ENCODE measurements around the gene SEC24D. TPM values are rescaled to one million over a fixed set of nuclear protein-coding genes. Genes with fewer than 3 reads are reported as not detected.

The SEC24D gene
- total and polyA plus RNA-seq, 9 of the 15 experiments (the other 6 are each of a cell fraction or from before 2014, with no cell fraction given): 7.1 to 22.5 (median 11.3) TPM

GRCh38 chr4:118883861-118884260, 47.9 kb upstream of the SEC24D start:
- DNase-seq (ENCODE audit: extremely low read depth in 1 of 4, low spot score in 3 of 4) (no peak), FAIRE-seq (no peak), ATAC-seq (no peak)
- no peak overlapping the region for H2AFZ ChIP-seq (ENCODE audit: low read depth, low read length)
- no peaks in the 10 kb centered on the region for H3K9me3 ChIP-seq (replicated peaks; ENCODE audit: control insufficient read depth, insufficient read depth, low read depth, low read length)
- intact Hi-C loops (cut with micrococcal nuclease) (no loop called here), in situ Hi-C loops (cut with MboI) (no loop called here)
- ChIA-PET POLR2A (interaction anchor here (0.5 kb wide), 1 partner anchor 84 kb away, joined by 3 read pairs; no protein-coding TSS in a partner anchor), CTCF (ENCODE audit: low intra/inter-chr PET ratio) (no interaction called here)
- H3K4me3 ChIP-seq: no peak overlapping the region
- H3K27ac ChIP-seq (ENCODE audit: extremely low read depth, low read depth, low read length): no peak overlapping the region
- H3K36me3 ChIP-seq (ENCODE audit: control insufficient read depth, insufficient read depth, low read length): no peaks in the 10 kb centered on the region
- TF ChIP-seq MNT (conservative IDR thresholded peaks at IDR 0.05) (no peak), SUPT5H (IDR thresholded peaks at IDR 0.05) (no peak), EZH2 (IDR thresholded peaks at IDR 0.05; ENCODE audit: borderline replicate concordance, low read depth, low read length) (no peak), NR2F6 (CRISPR knock-in tag; IDR thresholded peaks at IDR 0.05) (no peak), MAZ (CRISPR knock-in tag; conservative IDR thresholded peaks at IDR 0.05 in 1 of 2, IDR thresholded peaks at IDR 0.05 in 1 of 2) (no peak), RAD21 (CRISPR knock-in tag; conservative IDR thresholded peaks at IDR 0.05 in 1 of 2, IDR thresholded peaks at IDR 0.05 in 1 of 2) (no peak), MTA3 (IDR thresholded peaks at IDR 0.05; ENCODE audit: borderline replicate concordance) (no peak), CC2D1A (IDR thresholded peaks at IDR 0.05) (no peak), ETV5 (CRISPR knock-in tag; IDR thresholded peaks at IDR 0.05; ENCODE audit: low read depth) (no peak), ZNF282 (CRISPR knock-in tag; IDR thresholded peaks at IDR 0.05) (no peak), ZNF609 (CRISPR knock-in tag; IDR thresholded peaks at IDR 0.05; ENCODE audit: borderline replicate concordance) (no peak), SIX5 (IDR thresholded peaks at IDR 0.05; ENCODE audit: borderline replicate concordance in 1 of 2, insufficient read depth in 1 of 2, low read depth in 1 of 2, low read length in 2 of 2) (no peak), KLF6 (CRISPR knock-in tag; IDR thresholded peaks at IDR 0.05; ENCODE audit: borderline replicate concordance) (no peak), ELK1 (CRISPR knock-in tag; IDR thresholded peaks at IDR 0.05) (no peak)
- no peak overlapping the region for H3K9ac ChIP-seq (ENCODE audit: insufficient read depth in 1 of 2, low read depth in 2 of 2, low read length in 2 of 2)
- no peaks in the 10 kb centered on the region for H4K20me1 ChIP-seq (replicated peaks; ENCODE audit: control insufficient read depth, insufficient read depth, low read length)
- H3K4me2 ChIP-seq (ENCODE audit: insufficient read depth, low read length): no peak overlapping the region
- BruUV-seq (replicated peaks): no TSS peak
- H3K4me1 ChIP-seq (replicated peaks in 1 of 2; ENCODE audit: control insufficient read depth in 2 of 2, insufficient read depth in 2 of 2, low read length in 2 of 2): peaks cover under 1 to 4% of the 10 kb centered on the region in 2 experiments; a peak in 3 of 5 replicates
- peaks cover 2 to 21% of the 10 kb centered on the region in 2 experiments; a peak in 3 of 5 replicates for H3K27me3 ChIP-seq (ENCODE audit: control insufficient read depth in 2 of 2, insufficient read depth in 2 of 2, low read length in 2 of 2)
- no peaks in the 10 kb centered on the region for H3K79me2 ChIP-seq (ENCODE audit: control insufficient read depth, insufficient read depth, low read length)
- 0% methylated on average over 1 of the region's 1 CpG for WGBS (ENCODE audit: insufficient coverage, low coverage, missing lambda C conversion rate)
- H3K9me1 ChIP-seq (ENCODE audit: control insufficient read depth, insufficient read depth, low read length): no peaks in the 10 kb centered on the region
